Measurements from ENCODE around the gene GNB1L. TPM values are rescaled to one million over a fixed set of nuclear protein-coding genes. Genes with fewer than 3 reads are reported as not detected.

Gene GNB1L
- total RNA-seq, 1 donor from 2014 or later: 3.7 TPM

GRCh38 chr22:19890502-19891316 is 36.0 kb upstream of the GNB1L start:
- no peak for TF ChIP-seq CTCF (IDR thresholded peaks at IDR 0.05; ENCODE audit: unreplicated experiment)
- peak overlapping the region; percentile 70 for H3K27ac Mint-ChIP-seq (ENCODE audit: unreplicated experiment)
- no peak for DNase-seq (ENCODE audit: low spot score)

GRCh38 chr22:19889951-19890350 is 35.3 kb upstream of the GNB1L start:
- H3K27me3 Mint-ChIP-seq (ENCODE audit: unreplicated experiment): peaks cover 20% of the 10 kb centered on the region
- TF ChIP-seq CTCF (IDR thresholded peaks at IDR 0.05; ENCODE audit: unreplicated experiment): no peak
- H3K27ac Mint-ChIP-seq (ENCODE audit: unreplicated experiment): peak overlapping the region; percentile 70
- no peak overlapping the region for H3K4me3 Mint-ChIP-seq (ENCODE audit: unreplicated experiment)
- H3K4me1 Mint-ChIP-seq (ENCODE audit: unreplicated experiment): peaks cover 37% of the 10 kb centered on the region
- no peak for DNase-seq (ENCODE audit: low spot score)
- H3K36me3 Mint-ChIP-seq (ENCODE audit: low read depth, unreplicated experiment): no peaks in the 10 kb centered on the region
- H3K9me3 Mint-ChIP-seq (ENCODE audit: unreplicated experiment): no peaks in the 10 kb centered on the region

More at GRCh38 chr22:19890502-19891316, 36.0 kb upstream of the GNB1L start:
- Mint-ChIP-seq H3K4me1 (ENCODE audit: unreplicated experiment) (peaks cover 37% of the 10 kb centered on the region), H3K27me3 (ENCODE audit: unreplicated experiment) (peaks cover 18% of the 10 kb centered on the region), H3K9me3 (ENCODE audit: unreplicated experiment) (no peaks in the 10 kb centered on the region), H3K36me3 (ENCODE audit: low read depth, unreplicated experiment) (no peaks in the 10 kb centered on the region), H3K4me3 (ENCODE audit: unreplicated experiment) (no peak overlapping the region)

GRCh38 chr22:19888131-19888746 is 33.6 kb upstream of the GNB1L start:
- Mint-ChIP-seq H3K27me3 (ENCODE audit: unreplicated experiment) (peaks cover 19% of the 10 kb centered on the region), H3K4me1 (ENCODE audit: unreplicated experiment) (peaks cover 32% of the 10 kb centered on the region), H3K36me3 (ENCODE audit: low read depth, unreplicated experiment) (no peaks in the 10 kb centered on the region), H3K9me3 (ENCODE audit: unreplicated experiment) (no peaks in the 10 kb centered on the region), H3K4me3 (ENCODE audit: unreplicated experiment) (no peak overlapping the region), H3K27ac (ENCODE audit: unreplicated experiment) (peak overlapping the region; percentile 13)
- TF ChIP-seq CTCF (IDR thresholded peaks at IDR 0.05; ENCODE audit: unreplicated experiment): no peak
- no peak for DNase-seq (ENCODE audit: low spot score)

GRCh38 chr22:19887256-19887985 is 32.7 kb upstream of the GNB1L start:
- no peak overlapping the region for H3K4me3 Mint-ChIP-seq (ENCODE audit: unreplicated experiment)
- DNase-seq (ENCODE audit: low spot score): no peak
- H3K27me3 Mint-ChIP-seq (ENCODE audit: unreplicated experiment): peaks cover 19% of the 10 kb centered on the region
- peaks cover 25% of the 10 kb centered on the region for H3K4me1 Mint-ChIP-seq (ENCODE audit: unreplicated experiment)
- H3K27ac Mint-ChIP-seq (ENCODE audit: unreplicated experiment): no peak overlapping the region
- TF ChIP-seq CTCF (IDR thresholded peaks at IDR 0.05; ENCODE audit: unreplicated experiment): no peak
- H3K9me3 Mint-ChIP-seq (ENCODE audit: unreplicated experiment): no peaks in the 10 kb centered on the region
- H3K36me3 Mint-ChIP-seq (ENCODE audit: low read depth, unreplicated experiment): no peaks in the 10 kb centered on the region
